Umbilical cord (tissue), 2 donors: ENCODE data around the gene NCLN. TPM values are rescaled to one million over a fixed set of nuclear protein-coding genes. Genes with fewer than 3 reads are reported as not detected.
"Not testable (repeated sequence)": the region's sequence is repeated elsewhere in the genome, so short reads cannot be mapped to it uniquely, and the experiment has no call there.

Experiments
- DNase-seq: peaks from one replicate; pipeline ENCODE4 v3.0.0-alpha.2; 2015; ENCODE audit warnings: low spot score
- total RNA-seq: library from RNA; depleted of rRNA; stranded (reverse); fragments of >200 nt; gene quantifications from one replicate; pipeline ENCODE4 v1.2.3, GENCODE V29; 2014; ENCODE audit warnings: low replicate concordance; ENCODE audit not compliant: insufficient read depth

The NCLN gene
- total RNA-seq, 1 donor from 2014 or later: 9.4 TPM

GRCh38 chr19:3198901-3199700, 13.4 kb downstream of the NCLN start:
- DNase-seq: no peak

- no peak for DNase-seq
Measured at GRCh38 chr19:3201072-3201700, 15.5 kb downstream of the NCLN start.

- DNase-seq: no peak
Measured at GRCh38 chr19:3201911-3202310, 16.2 kb downstream of the NCLN start.

- no peak for DNase-seq
Measured at GRCh38 chr19:3202346-3202745, 16.6 kb downstream of the NCLN start.

- not testable (repeated sequence) for DNase-seq
Measured at GRCh38 chr19:3202895-3203294, 17.2 kb downstream of the NCLN start.

GRCh38 chr19:3203805-3204645, 18.3 kb downstream of the NCLN start:
- DNase-seq: no peak

GRCh38 chr19:3204646-3205275, 19.0 kb downstream of the NCLN start:
- DNase-seq: no peak

GRCh38 chr19:3206216-3206953, 20.7 kb downstream of the NCLN start:
- DNase-seq: no peak

GRCh38 chr19:3207461-3208242, 21.9 kb downstream of the NCLN start:
- no peak for DNase-seq

GRCh38 chr19:3208317-3209207, 22.8 kb downstream of the NCLN start:
- DNase-seq: no peak

- DNase-seq: no peak
Measured at GRCh38 chr19:3210347-3211017, 24.8 kb downstream of the NCLN start.

GRCh38 chr19:3211191-3211590, 25.5 kb downstream of the NCLN start:
- DNase-seq: no peak

- no peak for DNase-seq
Measured at GRCh38 chr19:3213159-3213558, 27.4 kb downstream of the NCLN start.

- DNase-seq: no peak
Measured at GRCh38 chr19:3216874-3217273, 31.1 kb downstream of the NCLN start.

- DNase-seq: no peak
Measured at GRCh38 chr19:3220576-3220975, 34.8 kb downstream of the NCLN start.

GRCh38 chr19:3221576-3221975, 35.8 kb downstream of the NCLN start:
- DNase-seq: not testable (repeated sequence)

- DNase-seq: no peak
Measured at GRCh38 chr19:3222709-3223108, 37.0 kb downstream of the NCLN start.

GRCh38 chr19:3224346-3225168, 38.8 kb downstream of the NCLN start, which contains the start of gene CELF5:
Gene CELF5, plus strand, starts transcription at chr19:3224661. Its CDS starts 79 bp downstream, at chr19:3224740.
- peak; percentile 24 for DNase-seq
